Measurements from ENCODE around the gene OTOL1.
"Not testable (repeated sequence)": the region's sequence is repeated elsewhere in the genome, so short reads cannot be mapped to it uniquely, and the experiment has no call there.

Gene OTOL1

GRCh38 chr3:161496508-161496907 lies at the start of gene OTOL1:
OTOL1 (plus strand) TSS chr3:161496808; CDS start chr3:161496808, 0 bp downstream.
- DNase-seq (ENCODE audit: low read depth) = no peak

GRCh38 chr3:161449785-161450184 lies 46.8 kb upstream of the OTOL1 start:
- DNase-seq (ENCODE audit: low read depth) = no peak

GRCh38 chr3:161452179-161452578 lies 44.4 kb upstream of the OTOL1 start:
- no peak for DNase-seq (ENCODE audit: low read depth)

GRCh38 chr3:161454615-161455014 lies 42.0 kb upstream of the OTOL1 start:
- DNase-seq (ENCODE audit: low read depth) = no peak

GRCh38 chr3:161455962-161456361 lies 40.6 kb upstream of the OTOL1 start:
- no peak for DNase-seq (ENCODE audit: low read depth)

GRCh38 chr3:161462138-161462537 lies 34.5 kb upstream of the OTOL1 start:
- no peak for DNase-seq (ENCODE audit: low read depth)

- DNase-seq (ENCODE audit: low read depth) = no peak
These were observed 25.4 kb upstream of the OTOL1 start for GRCh38 chr3:161471211-161471610.

- no peak for DNase-seq (ENCODE audit: low read depth)
These were observed 22.5 kb upstream of the OTOL1 start for GRCh38 chr3:161474139-161474538.

- DNase-seq (ENCODE audit: low read depth) = no peak
These were observed 21.9 kb upstream of the OTOL1 start for GRCh38 chr3:161474741-161475140.

- no peak for DNase-seq (ENCODE audit: low read depth)
These were observed 21.4 kb upstream of the OTOL1 start for GRCh38 chr3:161475206-161475605.

- DNase-seq (ENCODE audit: low read depth) = no peak
These were observed 20.7 kb upstream of the OTOL1 start for GRCh38 chr3:161475905-161476304.

- DNase-seq (ENCODE audit: low read depth) = no peak
These were observed 12.4 kb upstream of the OTOL1 start for GRCh38 chr3:161484226-161484625.

GRCh38 chr3:161488284-161488683 lies 8.3 kb upstream of the OTOL1 start:
- DNase-seq (ENCODE audit: low read depth) = not testable (repeated sequence)

GRCh38 chr3:161489395-161489794 lies 7.2 kb upstream of the OTOL1 start:
- no peak for DNase-seq (ENCODE audit: low read depth)

GRCh38 chr3:161490845-161491244 lies 5.8 kb upstream of the OTOL1 start:
- not testable (repeated sequence) for DNase-seq (ENCODE audit: low read depth)

- DNase-seq (ENCODE audit: low read depth) = no peak
These were observed 1.8 kb downstream of the OTOL1 start for GRCh38 chr3:161498259-161498921.

- DNase-seq (ENCODE audit: low read depth) = no peak
These were observed 3.6 kb downstream of the OTOL1 start for GRCh38 chr3:161500068-161500796.

GRCh38 chr3:161503271-161503670 lies 6.7 kb downstream of the OTOL1 start:
- no peak for DNase-seq (ENCODE audit: low read depth)

- no peak for DNase-seq (ENCODE audit: low read depth)
These were observed 12.4 kb downstream of the OTOL1 start for GRCh38 chr3:161508852-161509477.

- DNase-seq (ENCODE audit: low read depth) = no peak
These were observed 14.1 kb downstream of the OTOL1 start for GRCh38 chr3:161510510-161511260.

- DNase-seq (ENCODE audit: low read depth) = no peak
These were observed 27.3 kb downstream of the OTOL1 start for GRCh38 chr3:161523916-161524315.

- DNase-seq (ENCODE audit: low read depth) = no peak
These were observed 35.3 kb downstream of the OTOL1 start for GRCh38 chr3:161531930-161532329.

All from activated T-cell treated with anti-CD3 and anti-CD28 coated beads for 48 hours (primary cell).